Measurements from ENCODE around the gene DRG1. TPM values are rescaled to one million over a fixed set of nuclear protein-coding genes. Genes with fewer than 3 reads are reported as not detected.

Gene DRG1
- total and polyA plus RNA-seq, 2 donors from 2014 or later: 46.5 to 93.3 TPM

DNA sequence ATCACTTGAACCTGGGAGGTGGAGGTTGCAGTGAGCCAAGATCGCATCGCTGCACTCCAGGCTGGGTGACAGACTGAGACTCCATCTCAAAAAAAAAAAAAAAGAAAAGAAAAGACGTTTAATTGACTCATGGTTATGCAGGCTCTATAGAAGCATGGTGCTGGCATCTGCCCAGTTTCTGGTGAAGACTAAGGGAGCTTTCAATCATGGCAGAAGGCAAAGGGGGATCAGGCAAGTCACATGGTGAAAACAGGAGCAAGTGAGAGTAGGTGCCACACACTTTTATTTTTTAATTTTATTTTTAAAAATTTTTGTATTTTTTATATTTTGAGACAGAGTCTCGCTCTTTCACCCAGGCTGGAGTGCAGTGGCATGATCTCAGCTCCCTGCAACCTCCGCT is 44.9 kb upstream of the DRG1 start:
- Histone ChIP-seq H3K4me1 (ENCODE audit: control insufficient read depth in 2 of 3, insufficient read depth in 2 of 3, low read depth in 1 of 3, low read length in 3 of 3) (no peaks in the 10 kb centered on the region), H3K4me3 (ENCODE audit: low read length in 3 of 3) (no peak overlapping the region), H3K36me3 (ENCODE audit: control insufficient read depth in 2 of 3, insufficient read depth in 3 of 3, low read length in 3 of 3) (no peaks in the 10 kb centered on the region), H3K9me3 (ENCODE audit: control insufficient read depth in 2 of 3, insufficient read depth in 1 of 3, low read length in 3 of 3) (no peaks in the 10 kb centered on the region), H3K27ac (ENCODE audit: low read depth in 2 of 2, low read length in 2 of 2) (no peak overlapping the region), H3K27me3 (ENCODE audit: control insufficient read depth, insufficient read depth, low read length) (no peaks in the 10 kb centered on the region), H3K9ac (ENCODE audit: low read length in 3 of 3) (no peak overlapping the region)
- FAIRE-seq (no peak), DNase-seq (no peak)
- intact Hi-C loops (cut with DNase I): no loop called here
- TF ChIP-seq, protein P1, sequence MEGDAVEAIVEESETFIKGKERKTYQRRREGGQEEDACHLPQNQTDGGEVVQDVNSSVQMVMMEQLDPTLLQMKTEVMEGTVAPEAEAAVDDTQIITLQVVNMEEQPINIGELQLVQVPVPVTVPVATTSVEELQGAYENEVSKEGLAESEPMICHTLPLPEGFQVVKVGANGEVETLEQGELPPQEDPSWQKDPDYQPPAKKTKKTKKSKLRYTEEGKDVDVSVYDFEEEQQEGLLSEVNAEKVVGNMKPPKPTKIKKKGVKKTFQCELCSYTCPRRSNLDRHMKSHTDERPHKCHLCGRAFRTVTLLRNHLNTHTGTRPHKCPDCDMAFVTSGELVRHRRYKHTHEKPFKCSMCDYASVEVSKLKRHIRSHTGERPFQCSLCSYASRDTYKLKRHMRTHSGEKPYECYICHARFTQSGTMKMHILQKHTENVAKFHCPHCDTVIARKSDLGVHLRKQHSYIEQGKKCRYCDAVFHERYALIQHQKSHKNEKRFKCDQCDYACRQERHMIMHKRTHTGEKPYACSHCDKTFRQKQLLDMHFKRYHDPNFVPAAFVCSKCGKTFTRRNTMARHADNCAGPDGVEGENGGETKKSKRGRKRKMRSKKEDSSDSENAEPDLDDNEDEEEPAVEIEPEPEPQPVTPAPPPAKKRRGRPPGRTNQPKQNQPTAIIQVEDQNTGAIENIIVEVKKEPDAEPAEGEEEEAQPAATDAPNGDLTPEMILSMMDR (IDR thresholded peaks at IDR 0.05; ENCODE audit: borderline replicate concordance, extremely low read depth, insufficient read depth): no peak

DNA sequence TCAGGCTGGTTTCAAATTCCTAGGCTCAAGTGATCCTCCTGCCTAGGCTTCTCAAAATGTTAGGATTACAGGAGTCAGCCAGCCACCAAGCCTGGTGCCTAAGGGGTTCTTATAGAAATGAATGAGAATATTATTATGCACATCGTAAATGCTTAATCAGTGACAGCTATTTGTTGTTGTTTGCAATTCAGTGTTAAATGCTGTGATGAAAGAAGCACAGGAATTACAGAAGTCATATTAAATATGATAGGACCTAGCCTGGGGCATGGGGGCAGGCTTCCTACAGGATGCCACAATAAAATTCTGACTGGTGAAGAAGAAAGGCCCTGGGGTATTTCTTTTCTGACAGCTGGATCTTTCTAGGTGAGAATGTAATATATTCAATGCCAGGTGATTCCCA is 39.4 kb upstream of the DRG1 start:
- TF ChIP-seq, protein P1 (IDR thresholded peaks at IDR 0.05; ENCODE audit: borderline replicate concordance, extremely low read depth, insufficient read depth): no peak
- peak in 1 of 5 donors; percentile 1 for DNase-seq

GRCh38 chr22:31361743-31362142 is 37.7 kb upstream of the DRG1 start:
- peak in 1 of 5 donors; percentile 10 for DNase-seq
- intact Hi-C loops (cut with DNase I): no loop called here
- Histone ChIP-seq H3K27ac (ENCODE audit: low read depth in 2 of 2, low read length in 2 of 2) (no peak overlapping the region), H3K36me3 (ENCODE audit: control insufficient read depth in 2 of 3, insufficient read depth in 3 of 3, low read length in 3 of 3) (no peaks in the 10 kb centered on the region), H3K9me3 (ENCODE audit: control insufficient read depth in 2 of 3, insufficient read depth in 1 of 3, low read length in 3 of 3) (no peaks in the 10 kb centered on the region), H3K4me3 (ENCODE audit: low read length in 3 of 3) (no peak overlapping the region), H3K4me1 (ENCODE audit: control insufficient read depth in 2 of 3, insufficient read depth in 2 of 3, low read depth in 1 of 3, low read length in 3 of 3) (no peaks in the 10 kb centered on the region), H3K9ac (ENCODE audit: low read length in 3 of 3) (no peak overlapping the region), H3K27me3 (ENCODE audit: control insufficient read depth, insufficient read depth, low read length) (no peaks in the 10 kb centered on the region)
- FAIRE-seq: no peak
- TF ChIP-seq, protein P1 (IDR thresholded peaks at IDR 0.05; ENCODE audit: borderline replicate concordance, extremely low read depth, insufficient read depth): no peak

More for the DNA sequence above, 39.4 kb upstream of the DRG1 start:
- H3K36me3 ChIP-seq (ENCODE audit: control insufficient read depth in 2 of 3, insufficient read depth in 3 of 3, low read length in 3 of 3): no peaks in the 10 kb centered on the region
- H3K27me3 ChIP-seq (ENCODE audit: control insufficient read depth, insufficient read depth, low read length): no peaks in the 10 kb centered on the region
- no peak overlapping the region for H3K27ac ChIP-seq (ENCODE audit: low read depth in 2 of 2, low read length in 2 of 2)
- no peaks in the 10 kb centered on the region for H3K9me3 ChIP-seq (ENCODE audit: control insufficient read depth in 2 of 3, insufficient read depth in 1 of 3, low read length in 3 of 3)
- H3K4me3 ChIP-seq (ENCODE audit: low read length in 3 of 3): no peak overlapping the region
- intact Hi-C loops (cut with DNase I): no loop called here
- no peaks in the 10 kb centered on the region for H3K4me1 ChIP-seq (ENCODE audit: control insufficient read depth in 2 of 3, insufficient read depth in 2 of 3, low read depth in 1 of 3, low read length in 3 of 3)
- H3K9ac ChIP-seq (ENCODE audit: low read length in 3 of 3): no peak overlapping the region
- no peak for FAIRE-seq

DNA sequence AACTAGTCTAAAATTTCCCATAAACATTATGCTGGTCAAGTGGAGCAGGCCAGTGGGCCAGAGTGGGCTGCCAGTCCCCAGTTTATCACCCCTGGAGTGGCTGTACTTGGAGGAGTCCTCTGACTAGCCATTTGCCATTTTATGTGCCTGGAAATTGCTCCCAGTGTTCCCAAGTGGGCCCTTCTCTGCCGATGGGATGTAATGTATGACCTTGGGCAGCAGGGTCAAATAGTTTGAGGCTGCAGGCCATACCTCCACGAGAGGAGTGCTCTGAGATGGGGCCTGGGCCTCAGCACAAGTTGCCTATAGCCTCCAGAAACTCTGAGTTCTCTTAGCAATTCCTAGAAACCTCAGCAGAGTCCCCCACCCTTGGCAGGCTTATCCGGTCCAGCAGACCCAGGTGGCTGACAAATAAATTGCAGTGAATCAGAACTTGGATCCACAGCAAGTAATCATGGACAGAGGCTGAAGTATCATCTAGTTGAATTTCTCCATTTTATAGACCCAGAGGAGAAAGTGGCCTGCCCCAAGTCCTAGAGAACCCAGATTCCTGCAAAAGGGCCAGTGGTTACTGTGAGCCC is 35.4 kb upstream of the DRG1 start:
- intact Hi-C loops (cut with DNase I): no loop called here
- no peaks in the 10 kb centered on the region for H3K9me3 ChIP-seq (ENCODE audit: control insufficient read depth in 2 of 3, insufficient read depth in 1 of 3, low read length in 3 of 3)
- DNase-seq: peak in 1 of 5 donors; percentile 17
- H3K9ac ChIP-seq (ENCODE audit: low read length in 3 of 3): no peak overlapping the region
- H3K36me3 ChIP-seq (ENCODE audit: control insufficient read depth in 2 of 3, insufficient read depth in 3 of 3, low read length in 3 of 3): no peaks in the 10 kb centered on the region
- no peaks in the 10 kb centered on the region for H3K27me3 ChIP-seq (ENCODE audit: control insufficient read depth, insufficient read depth, low read length)
- TF ChIP-seq, protein P1 (IDR thresholded peaks at IDR 0.05; ENCODE audit: borderline replicate concordance, extremely low read depth, insufficient read depth): no peak
- no peak overlapping the region for H3K4me3 ChIP-seq (ENCODE audit: low read length in 3 of 3)
- H3K4me1 ChIP-seq (ENCODE audit: control insufficient read depth in 2 of 3, insufficient read depth in 2 of 3, low read depth in 1 of 3, low read length in 3 of 3): no peaks in the 10 kb centered on the region
- H3K27ac ChIP-seq (ENCODE audit: low read depth in 2 of 2, low read length in 2 of 2): no peak overlapping the region
- no peak for FAIRE-seq

Data from kidney (tissue), 14 donors.